Natural killer cell (primary cell): ENCODE data around the gene PIEZO1. TPM values are rescaled to one million over a fixed set of nuclear protein-coding genes. Genes with fewer than 3 reads are reported as not detected.

Experiments used
- ATAC-seq, 3 donors: fragments of 150-1000 bp in 2 of 3; fragments of 200-7000 bp in 1 of 3; cut with Tn5 transposase; 1 replicate in 1 of 3; 2 replicates in 2 of 3; pipeline ENCODE4 v1.10.0; 2021; ENCODE audit warnings: mild to moderate bottlenecking in 2 of 3, moderate library complexity in 2 of 3
- DNase-seq, 2 donors: peaks; one replicate each; pipeline versions ENCODE4 v3.0.0 to v3.0.0-alpha.2; 2013 to 2021; ENCODE audit warnings: mixed read lengths in 1 of 2
- H3K27ac ChIP-seq: one replicate; pipeline ENCODE4 v1.5.1; 2013; ENCODE audit warnings: mild to moderate bottlenecking, low read length
- H3K27me3 ChIP-seq: one replicate; pipeline ENCODE4 v1.6.1; 2013; ENCODE audit warnings: low read length; ENCODE audit not compliant: control insufficient read depth, insufficient read depth
- H3K36me3 ChIP-seq: one replicate; pipeline ENCODE4 v1.6.1; 2013; ENCODE audit warnings: low read length; ENCODE audit not compliant: control insufficient read depth, insufficient read depth
- H3K4me1 ChIP-seq: one replicate; pipeline ENCODE4 v1.6.1; 2013; ENCODE audit warnings: low read length; ENCODE audit not compliant: control insufficient read depth, insufficient read depth
- H3K4me3 ChIP-seq: one replicate; pipeline ENCODE4 v1.5.1; 2013; ENCODE audit warnings: low read length
- H3K9me3 ChIP-seq: one replicate; pipeline ENCODE4 v1.6.1; 2013; ENCODE audit warnings: low read length; ENCODE audit not compliant: control insufficient read depth, insufficient read depth
- H3K27ac Mint-ChIP-seq, 2 donors: one replicate each; pipeline ENCODE4 v1.8.0; 2022; ENCODE audit warnings: mild to moderate bottlenecking in 2 of 2, mixed read lengths in 2 of 2, moderate library complexity in 1 of 2
- H3K27me3 Mint-ChIP-seq, 2 donors: one replicate each; pipeline ENCODE4 v1.8.0; 2022; ENCODE audit warnings: low read depth in 2 of 2, mixed read lengths in 2 of 2
- H3K36me3 Mint-ChIP-seq: one replicate; pipeline ENCODE4 v1.8.0; 2022; ENCODE audit warnings: mixed read lengths
- H3K4me1 Mint-ChIP-seq, 2 donors: one replicate each; pipeline ENCODE4 v1.8.0; 2022; ENCODE audit warnings: mixed read lengths in 2 of 2
- H3K4me3 Mint-ChIP-seq: one replicate; pipeline ENCODE4 v1.8.0; 2022; ENCODE audit warnings: mild to moderate bottlenecking, moderate library complexity, mixed read lengths
- H3K9me3 Mint-ChIP-seq, 2 donors: one replicate each; pipeline ENCODE4 v1.8.0; 2022; ENCODE audit warnings: mixed read lengths in 2 of 2
- CTCF ChIP-seq: fragments of 200-600 bp; IDR thresholded peaks from one replicate; pipeline ENCODE4 v1.8.0; 2022; ENCODE audit warnings: antibody characterized with exemption
- WGBS: methylation state at CpG from one replicate; pipeline ENCODE4 v1.1.7; 2013; ENCODE audit warnings: missing lambda C conversion rate; ENCODE audit not compliant: insufficient coverage; 5-methylcytosine and 5-hydroxymethylcytosine counted together
- intact Hi-C: fragments of 100-400 bp; cut with micrococcal nuclease; formaldehyde crosslinking; loops from one replicate; pipeline ENCODE4 v1.14.2; 2022
- total RNA-seq, 4 donors: library from RNA; stranded (reverse); fragments of 120-200 nt in 1 of 4; gene quantifications; one replicate each; pipeline versions ENCODE4 v1.2.3 to v1.2.4, GENCODE V29; 2013 to 2022

The PIEZO1 gene
- total RNA-seq, 3 donors from 2014 or later (not counting 1 experiment from before 2014, with no cell fraction given) = 172 to 197 (median 183) TPM

DNA sequence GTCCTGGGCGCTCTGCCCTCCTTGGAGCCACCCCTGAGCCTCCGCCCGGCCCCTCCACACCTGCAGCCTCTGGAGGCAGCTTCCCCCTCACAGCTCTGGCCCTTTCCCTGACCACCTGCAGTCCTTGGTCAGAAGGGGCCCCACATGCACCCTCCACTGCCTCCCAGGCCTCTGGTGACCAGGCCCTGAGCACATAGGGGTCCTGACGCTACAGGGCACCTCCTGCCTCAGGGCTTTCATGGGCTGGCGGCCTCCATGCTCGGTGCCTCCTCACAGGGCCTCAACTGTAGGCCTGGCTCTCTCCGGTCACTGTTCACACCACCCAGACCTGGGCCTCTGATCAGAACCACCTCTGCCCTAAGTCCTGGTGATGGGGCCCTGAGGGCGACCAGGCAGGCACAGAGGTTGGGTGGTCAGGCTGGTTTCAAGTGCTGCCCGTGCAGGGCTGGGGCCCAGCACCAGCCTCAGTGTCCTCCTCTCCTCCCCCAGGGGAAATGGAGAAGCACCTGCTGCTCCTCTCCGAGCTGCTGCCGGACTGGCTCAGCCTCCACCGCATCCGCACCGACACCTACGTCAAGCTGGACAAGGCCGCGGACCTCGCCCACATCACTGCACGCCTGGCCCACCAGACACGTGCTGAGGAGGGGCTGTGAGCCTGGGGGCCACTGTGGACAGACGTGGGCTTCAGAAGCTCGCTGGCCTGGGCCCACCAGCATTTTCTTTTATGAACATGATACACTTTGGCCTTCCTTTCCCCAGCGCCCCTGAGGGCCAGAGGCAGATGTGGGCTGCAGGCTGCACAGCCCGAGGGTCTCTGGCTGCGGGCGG lies 22.8 kb upstream of the PIEZO1 start:
- 93% methylated on average over 26 of the region's 26 CpGs for WGBS
- ATAC-seq (no peak), DNase-seq (no peak)
- intact Hi-C loops = no loop called here
- H3K27me3 ChIP-seq = no peaks in the 10 kb centered on the region
- Mint-ChIP-seq H3K27me3 (no peaks in the 10 kb centered on the region), H3K36me3 (no peaks in the 10 kb centered on the region), H3K27ac (no peak overlapping the region), H3K4me1 (peaks cover 7 to 24% of the 10 kb centered on the region in 2 donors), H3K4me3 (no peak overlapping the region), H3K9me3 (no peaks in the 10 kb centered on the region)
- H3K4me1 ChIP-seq = peaks cover 35% of the 10 kb centered on the region
- no peak overlapping the region for H3K27ac ChIP-seq
- H3K36me3 ChIP-seq = peaks cover 10% of the 10 kb centered on the region
- no peak for TF ChIP-seq CTCF
- no peak overlapping the region for H3K4me3 ChIP-seq
- H3K9me3 ChIP-seq = no peaks in the 10 kb centered on the region

- no peaks in the 10 kb centered on the region for H3K9me3 ChIP-seq
- H3K4me3 ChIP-seq = no peak overlapping the region
- Mint-ChIP-seq H3K27ac (no peak overlapping the region), H3K27me3 (no peaks in the 10 kb centered on the region), H3K36me3 (no peaks in the 10 kb centered on the region), H3K9me3 (no peaks in the 10 kb centered on the region), H3K4me3 (no peak overlapping the region), H3K4me1 (peaks cover 7 to 24% of the 10 kb centered on the region in 2 donors)
- intact Hi-C loops = no loop called here
- 98% methylated on average over 24 of the region's 24 CpGs for WGBS
- no peak for DNase-seq
- H3K36me3 ChIP-seq = peaks cover 10% of the 10 kb centered on the region
- TF ChIP-seq CTCF = no peak
- no peaks in the 10 kb centered on the region for H3K27me3 ChIP-seq
- peaks cover 36% of the 10 kb centered on the region for H3K4me1 ChIP-seq
- ATAC-seq = no peak
- no peak overlapping the region for H3K27ac ChIP-seq
These were observed 22.2 kb upstream of the PIEZO1 start for GRCh38 chr16:88807142-88807625.

DNA sequence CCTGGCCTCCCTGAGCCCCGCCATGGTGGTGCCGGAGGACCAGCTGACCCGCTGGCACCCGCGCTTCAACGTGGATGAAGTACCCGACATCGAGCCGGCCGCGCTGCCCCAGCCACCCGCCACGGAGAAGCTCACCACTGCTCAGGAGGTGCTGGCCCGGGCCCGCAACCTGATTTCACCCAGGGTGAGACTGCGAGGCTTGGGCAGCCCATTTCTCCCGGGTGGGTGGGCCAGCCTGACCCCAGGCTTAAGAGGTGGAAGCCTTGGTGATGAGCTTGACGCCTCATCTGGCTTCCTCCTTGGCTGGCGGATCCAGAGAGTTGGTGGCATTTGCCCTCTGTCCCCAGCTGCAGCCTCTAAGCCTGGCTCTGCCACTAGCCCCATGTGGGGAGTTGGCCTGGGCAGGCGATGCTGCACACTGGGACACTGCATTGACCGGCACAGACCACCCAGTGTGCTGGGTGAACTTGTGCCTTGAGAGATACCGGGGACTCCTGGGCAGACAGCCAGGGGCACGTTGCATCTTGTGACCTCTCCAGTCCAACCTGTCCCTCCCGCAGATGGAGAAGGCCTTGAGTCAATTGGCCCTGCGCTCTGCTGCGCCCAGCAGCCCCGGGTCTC lies 21.6 kb upstream of the PIEZO1 start:
- Mint-ChIP-seq H3K4me1 (peaks cover 7 to 20% of the 10 kb centered on the region in 2 donors), H3K27ac (no peak overlapping the region), H3K4me3 (no peak overlapping the region), H3K27me3 (no peaks in the 10 kb centered on the region), H3K36me3 (no peaks in the 10 kb centered on the region), H3K9me3 (no peaks in the 10 kb centered on the region)
- peaks cover 10% of the 10 kb centered on the region for H3K36me3 ChIP-seq
- H3K27ac ChIP-seq = no peak overlapping the region
- H3K9me3 ChIP-seq = no peaks in the 10 kb centered on the region
- ATAC-seq (no peak), DNase-seq (no peak)
- TF ChIP-seq CTCF = no peak
- H3K27me3 ChIP-seq = no peaks in the 10 kb centered on the region
- H3K4me1 ChIP-seq = peaks cover 41% of the 10 kb centered on the region
- 94% methylated on average over 27 of the region's 27 CpGs for WGBS
- intact Hi-C loops = no loop called here
- no peak overlapping the region for H3K4me3 ChIP-seq
